ENCODE results near the gene CYP27B1. TPM values are rescaled to one million over a fixed set of nuclear protein-coding genes. Genes with fewer than 3 reads are reported as not detected.

Gene CYP27B1
- total and polyA plus RNA-seq, 9 of the 15 experiments (the other 6 are each of a cell fraction or from before 2014, with no cell fraction given) = 0.18 to 4.2 (median 1.8) TPM

- H3K27ac ChIP-seq (ENCODE audit: extremely low read depth, low read depth, low read length) = no peak overlapping the region
- no peak overlapping the region for H2AFZ ChIP-seq (ENCODE audit: low read depth, low read length)
- FAIRE-seq (no peak), DNase-seq (ENCODE audit: extremely low read depth in 1 of 4, low spot score in 3 of 4) (no peak), ATAC-seq (no peak)
- H4K20me1 ChIP-seq (replicated peaks; ENCODE audit: control insufficient read depth, insufficient read depth, low read length) = no peaks in the 10 kb centered on the region; the same call in 1 of the 2 replicates
- no peaks in the 10 kb centered on the region for H3K79me2 ChIP-seq (ENCODE audit: control insufficient read depth, insufficient read depth, low read length)
- BruUV-seq (replicated peaks) = no TSS peak
- H3K4me2 ChIP-seq (ENCODE audit: insufficient read depth, low read length) = no peak overlapping the region
- H3K9me1 ChIP-seq (ENCODE audit: control insufficient read depth, insufficient read depth, low read length) = no peaks in the 10 kb centered on the region
- H3K9ac ChIP-seq (ENCODE audit: insufficient read depth in 1 of 2, low read depth in 2 of 2, low read length in 2 of 2) = no peak overlapping the region; a peak in 1 of 4 replicates
- CTCF ChIA-PET (ENCODE audit: low intra/inter-chr PET ratio) = no interaction called here
- TF ChIP-seq POLR2AphosphoS5 (IDR thresholded peaks at IDR 0.05; ENCODE audit: control insufficient read depth, insufficient read depth, low read depth, low read length) (no peak), TCF15 (CRISPR knock-in tag; IDR thresholded peaks at IDR 0.05) (no peak), USF1 (CRISPR knock-in tag; IDR thresholded peaks at IDR 0.05) (no peak), ZNF77 (CRISPR knock-in tag; IDR thresholded peaks at IDR 0.05) (no peak)
- in situ Hi-C loops (cut with MboI) = no loop called here
- WGBS (ENCODE audit: insufficient coverage, low coverage, missing lambda C conversion rate) = 23% methylated on average over 12 of the region's 12 CpGs
- peaks cover 0 to 20% of the 10 kb centered on the region in 2 experiments; a peak in 2 of 5 replicates for H3K4me1 ChIP-seq (replicated peaks in 1 of 2; ENCODE audit: control insufficient read depth in 2 of 2, insufficient read depth in 2 of 2, low read length in 2 of 2)
- H3K9me3 ChIP-seq (replicated peaks; ENCODE audit: control insufficient read depth, insufficient read depth, low read depth, low read length) = no peaks in the 10 kb centered on the region; the same call in 1 of the 2 replicates
- peaks cover 18% of the 10 kb centered on the region; the same call in 2 of the 3 replicates for H3K36me3 ChIP-seq (ENCODE audit: control insufficient read depth, insufficient read depth, low read length)
- intact Hi-C loops (cut with micrococcal nuclease) = no loop called here
- POLR2A ChIA-PET = interaction anchor here (0.7 to 1.9 kb wide), 5 partner anchors 11 to 158 kb away, joined by 3 to 5 read pairs (median 3); partner anchors contain the start of gene OS9
- no peak overlapping the region for H3K4me3 ChIP-seq
- peaks cover 2 to 4% of the 10 kb centered on the region in 2 experiments; a peak in 4 of 5 replicates for H3K27me3 ChIP-seq (ENCODE audit: control insufficient read depth in 2 of 2, insufficient read depth in 2 of 2, low read length in 2 of 2)
Observed at GRCh38 chr12:57724003-57724935, 42.6 kb downstream of the CYP27B1 start.
